IMR-90 (cell line): ENCODE data around the gene OR2B3. TPM values are rescaled to one million over a fixed set of nuclear protein-coding genes. Genes with fewer than 3 reads are reported as not detected.

Experiments used
- ATAC-seq: fragments of 200-7000 bp; cut with Tn5 transposase; 2 replicates; pipeline ENCODE4 v1.9.1; 2020; ENCODE audit warnings: low read depth, mild to moderate bottlenecking, moderate library complexity
- BruUV-seq: library from RNA; stranded (reverse); fragments of 400-500 nt; replicated peaks from 2 replicates; lab custom pipeline; 2021; lab: Mats Ljungman, UMichigan
- CTCF ChIA-PET: fragments of 300-600 bp; formaldehyde crosslinking; extraction: SDS; loops from one replicate; lab custom pipeline; 2021; ENCODE audit warnings: antibody characterized with exemption; lab: Yijun Ruan, JAX
- POLR2A ChIA-PET: fragments of 300-600 bp; sonication (Branson Sonifier 250); formaldehyde crosslinking; loops from one replicate; lab custom pipeline; 2022; ENCODE audit warnings: antibody characterized with exemption; ENCODE audit not compliant: unreplicated experiment; lab: Charles Lee
- DNase-seq: peaks from one replicate; pipeline ENCODE4 v3.0.0; 2013
- H2AFZ ChIP-seq: replicated peaks from 2 replicates; pipeline ENCODE3; 2013; ENCODE audit warnings: low read length, mild to moderate bottlenecking; ENCODE audit not compliant: poor library complexity
- H2AK5ac ChIP-seq: 2 replicates; pipeline ENCODE4 v1.6.1; 2013; ENCODE audit warnings: low read depth, low read length, inconsistent platforms
- H2AK9ac ChIP-seq: replicated peaks from 2 replicates; pipeline ENCODE3; 2013; ENCODE audit warnings: mild to moderate bottlenecking, low read depth, low read length, moderate library complexity; ENCODE audit not compliant: poor library complexity
- H2BK120ac ChIP-seq: 2 replicates; pipeline ENCODE4 v1.6.1; 2013; ENCODE audit warnings: low read depth, low read length, inconsistent platforms
- H2BK15ac ChIP-seq: 3 replicates; pipeline ENCODE4 v1.6.1; 2013; ENCODE audit warnings: low read depth, low read length, inconsistent platforms
- H2BK20ac ChIP-seq: 2 replicates; pipeline ENCODE4 v1.6.1; 2013; ENCODE audit warnings: low read depth, mild to moderate bottlenecking, inconsistent platforms, low read length, moderate library complexity
- H2BK5ac ChIP-seq: 2 replicates; pipeline ENCODE4 v1.6.1; 2013; ENCODE audit warnings: mild to moderate bottlenecking, low read depth, low read length, inconsistent platforms; ENCODE audit not compliant: poor library complexity, severe bottlenecking
- H3K14ac ChIP-seq: replicated peaks from 2 replicates; pipeline ENCODE4 v1.6.1; 2013; ENCODE audit warnings: low read depth, low read length, inconsistent platforms
- H3K18ac ChIP-seq: 2 replicates; pipeline ENCODE4 v1.6.1; 2013; ENCODE audit warnings: low read depth, low read length, control low read depth
- H3K23ac ChIP-seq: 2 replicates; pipeline ENCODE4 v1.6.1; 2013; ENCODE audit warnings: low read depth, low read length, inconsistent platforms
- H3K27ac ChIP-seq: 2 replicates; pipeline ENCODE4 v1.5.1; 2013; ENCODE audit warnings: mild to moderate bottlenecking, control low read depth, low read length; ENCODE audit not compliant: insufficient read depth
- H3K27me3 ChIP-seq: 2 replicates; pipeline ENCODE4 v1.6.1; 2013; ENCODE audit warnings: low read length; ENCODE audit not compliant: control insufficient read depth, insufficient read depth
- H3K36me3 ChIP-seq: 2 replicates; pipeline ENCODE4 v1.6.1; 2013; ENCODE audit warnings: low read length, mixed read lengths; ENCODE audit not compliant: control insufficient read depth, insufficient read depth
- H3K4ac ChIP-seq: 2 replicates; pipeline ENCODE4 v1.6.1; 2013; ENCODE audit warnings: low read depth, low read length, inconsistent platforms
- H3K4me1 ChIP-seq: 2 replicates; pipeline ENCODE4 v1.6.1; 2013; ENCODE audit warnings: low read length, mixed read lengths; ENCODE audit not compliant: control insufficient read depth, insufficient read depth
- H3K4me2 ChIP-seq: 2 replicates; pipeline ENCODE4 v1.6.1; 2013; ENCODE audit warnings: low read depth, mild to moderate bottlenecking, control low read depth, low read length, moderate library complexity
- H3K4me3 ChIP-seq: 2 replicates; pipeline ENCODE4 v1.5.1; 2013; ENCODE audit warnings: low read depth, mild to moderate bottlenecking, control low read depth, low read length, moderate library complexity; ENCODE audit not compliant: insufficient read depth
- H3K56ac ChIP-seq: 2 replicates; pipeline ENCODE4 v1.6.1; 2013; ENCODE audit warnings: low read length, inconsistent platforms; ENCODE audit not compliant: insufficient read depth; ENCODE audit errors: extremely low read depth
- H3K79me1 ChIP-seq, 2 experiments: 2 replicates each; pipeline ENCODE4 v1.6.1; 2013; ENCODE audit warnings: low read length in 2 of 2, inconsistent platforms in 1 of 2, low read depth in 1 of 2
- H3K9ac ChIP-seq: 2 replicates; pipeline ENCODE4 v1.6.1; 2013; ENCODE audit warnings: low read depth, low read length, control low read depth
- H3K9me1 ChIP-seq: 2 replicates; pipeline ENCODE4 v1.6.1; 2013; ENCODE audit warnings: low read length, inconsistent platforms; ENCODE audit not compliant: insufficient read depth
- H3K9me3 ChIP-seq: 2 replicates; pipeline ENCODE4 v1.6.1; 2013; ENCODE audit warnings: low read length; ENCODE audit not compliant: control insufficient read depth, insufficient read depth
- H4K20me1 ChIP-seq: 2 replicates; pipeline ENCODE4 v1.6.1; 2013; ENCODE audit warnings: low read length, inconsistent platforms; ENCODE audit not compliant: insufficient read depth
- H4K5ac ChIP-seq: 2 replicates; pipeline ENCODE4 v1.6.1; 2013; ENCODE audit warnings: mild to moderate bottlenecking, low read depth, low read length, control low read depth
- H4K8ac ChIP-seq, 2 experiments: 2 replicates each; pipeline ENCODE4 v1.6.1; 2013; ENCODE audit warnings: low read depth in 2 of 2, low read length in 2 of 2, control low read depth in 1 of 2, inconsistent platforms in 1 of 2
- H4K91ac ChIP-seq: 2 replicates; pipeline ENCODE4 v1.6.1; 2013; ENCODE audit warnings: low read depth, low read length, inconsistent platforms; ENCODE audit not compliant: insufficient read depth
- BHLHE40 ChIP-seq: fragments of 150-350 bp; IDR thresholded peaks from 2 replicates; pipeline ENCODE4 v1.6.1; 2016; ENCODE audit warnings: mild to moderate bottlenecking, low read depth, low read length
- CEBPB ChIP-seq: IDR thresholded peaks from 2 replicates; pipeline ENCODE4 v1.6.1; 2012; ENCODE audit warnings: low read depth, low read length, improper control_type of control experiment
- CTCF ChIP-seq: conservative IDR thresholded peaks from 2 replicates; pipeline ENCODE4 v1.5.1; 2012; ENCODE audit warnings: mild to moderate bottlenecking, low read depth, low read length, improper control_type of control experiment
- ELK1 ChIP-seq: fragments of 150-350 bp; IDR thresholded peaks from 2 replicates; pipeline ENCODE4 v1.6.1; 2016; ENCODE audit warnings: low read depth, mild to moderate bottlenecking, low read length, moderate library complexity, borderline replicate concordance
- MAFK ChIP-seq: IDR thresholded peaks from 2 replicates; pipeline ENCODE4 v1.6.1; 2012; ENCODE audit warnings: low read depth, low read length, improper control_type of control experiment
- MAZ ChIP-seq: IDR thresholded peaks from 2 replicates; pipeline ENCODE4 v1.6.1; 2012; ENCODE audit warnings: low read depth, mild to moderate bottlenecking, low read length, improper control_type of control experiment, moderate library complexity, borderline replicate concordance
- MXI1 ChIP-seq: IDR thresholded peaks from 2 replicates; pipeline ENCODE4 v1.6.1; 2012; ENCODE audit warnings: low read depth, mild to moderate bottlenecking, low read length, moderate library complexity, borderline replicate concordance
- NFE2L2 ChIP-seq: fragments of 150-350 bp; IDR thresholded peaks from 2 replicates; pipeline ENCODE4 v1.6.1; 2016; ENCODE audit warnings: low read depth, mild to moderate bottlenecking, low read length
- RAD21 ChIP-seq: IDR thresholded peaks from 2 replicates; pipeline ENCODE4 v1.6.1; 2012; ENCODE audit warnings: low read length, improper control_type of control experiment
- RFX5 ChIP-seq: IDR thresholded peaks from 2 replicates; pipeline ENCODE4 v1.8.0; 2012; ENCODE audit warnings: low read depth, mild to moderate bottlenecking, low read length, moderate library complexity
- SMC3 ChIP-seq: fragments of 150-350 bp; IDR thresholded peaks from 2 replicates; pipeline ENCODE4 v1.6.1; 2016; ENCODE audit warnings: low read depth, mild to moderate bottlenecking, antibody characterized with exemption, low read length, moderate library complexity
- USF2 ChIP-seq: fragments of 150-350 bp; IDR thresholded peaks from 2 replicates; pipeline ENCODE4 v1.6.1; 2017; ENCODE audit warnings: mild to moderate bottlenecking, antibody characterized with exemption, low read length, low read depth
- WGBS, 2 experiments: methylation state at CpG; one replicate each; pipeline versions ENCODE4 v1.1.5 to v1.1.7; 2013; ENCODE audit warnings: missing lambda C conversion rate in 2 of 2; ENCODE audit not compliant: insufficient read length in 1 of 2; ENCODE audit errors: extremely low coverage in 2 of 2; 5-methylcytosine and 5-hydroxymethylcytosine counted together
- dilution Hi-C: fragments of 300-500 bp; cut with HindIII; formaldehyde crosslinking; loops from one replicate; pipeline ENCODE4 v1.14.3; 2018; ENCODE audit warnings: low sequenced_read_pairs; ENCODE audit not compliant: unreplicated experiment
- in situ Hi-C: fragments of 300-500 bp; cut with MboI; formaldehyde crosslinking; loops from 3 replicates; pipeline ENCODE4 v1.14.3; 2019; ENCODE audit warnings: low sequenced_read_pairs, inconsistent platforms, mixed read lengths
- intact Hi-C: fragments of 100-400 bp; cut with micrococcal nuclease; formaldehyde crosslinking; loops from 2 replicates; pipeline ENCODE4 v1.10.0; 2022
- polyA plus RNA-seq, 3 experiments: library from polyadenylated mRNA; depleted of rRNA; stranded (reverse); fragments of >200 nt; gene quantifications; 2 replicates each; pipeline ENCODE4 v1.2.3, GENCODE V29; 2012; ENCODE audit warnings: low replicate concordance in 1 of 3
- total RNA-seq: library from RNA; depleted of rRNA; stranded (reverse); fragments of >200 nt; gene quantifications from 2 replicates; pipeline ENCODE4 v1.2.3, GENCODE V29; 2012

Gene OR2B3
- total and polyA plus RNA-seq, 2 of the 4 experiments (the other 2 are of a cell fraction) = not detected

GRCh38 chr6:29112135-29112534 lies 25.0 kb upstream of the OR2B3 start:
- H2AFZ ChIP-seq = no peak overlapping the region
- no peak overlapping the region for H4K8ac ChIP-seq
- ATAC-seq = no peak
- no peak overlapping the region for H3K23ac ChIP-seq
- H2BK120ac ChIP-seq = no peak overlapping the region
- in situ Hi-C loops (no loop called here), intact Hi-C loops (no loop called here), dilution Hi-C loops (no loop called here)
- no peak for DNase-seq
- TF ChIP-seq BHLHE40 = no peak
- TF ChIP-seq MAZ = no peak
- TF ChIP-seq SMC3 = no peak
- no peak for TF ChIP-seq ELK1
- no peak for TF ChIP-seq MAFK
- no peak for TF ChIP-seq CEBPB
- TF ChIP-seq RAD21 = no peak
- no peak for TF ChIP-seq USF2
- no peak for TF ChIP-seq NFE2L2
- TF ChIP-seq CTCF = no peak
- no peak for TF ChIP-seq RFX5
- TF ChIP-seq MXI1 = no peak
- H2BK15ac ChIP-seq = no peak overlapping the region
- no peaks in the 10 kb centered on the region for H3K9me1 ChIP-seq
- H3K14ac ChIP-seq = no peak overlapping the region
- H3K4me2 ChIP-seq = no peak overlapping the region
- H3K9ac ChIP-seq = no peak overlapping the region
- H4K91ac ChIP-seq = no peak overlapping the region
- BruUV-seq = no TSS peak
- H2BK20ac ChIP-seq = no peak overlapping the region
- no peaks in the 10 kb centered on the region for H3K4me1 ChIP-seq
- no peaks in the 10 kb centered on the region for H4K20me1 ChIP-seq
- CTCF ChIA-PET = no interaction called here
- H2BK5ac ChIP-seq = no peak overlapping the region
- POLR2A ChIA-PET = no interaction called here
- H2AK9ac ChIP-seq = no peak overlapping the region
- no peak overlapping the region for H2AK5ac ChIP-seq
- no peaks in the 10 kb centered on the region for H3K27me3 ChIP-seq
- no peak overlapping the region for H3K27ac ChIP-seq
- no peak overlapping the region for H3K4ac ChIP-seq
- H3K79me1 ChIP-seq = no peaks in the 10 kb centered on the region
- H3K18ac ChIP-seq = no peak overlapping the region
- no peak overlapping the region for H3K4me3 ChIP-seq
- no peak overlapping the region for H3K56ac ChIP-seq
- WGBS, 2 experiments = no CpG with 5 or more reads among the region's 7 CpGs
- no peak overlapping the region for H4K5ac ChIP-seq
- peaks cover 7% of the 10 kb centered on the region; the same call in 1 of the 2 replicates for H3K9me3 ChIP-seq
- H3K36me3 ChIP-seq = no peaks in the 10 kb centered on the region
